Stimulated activated naive CD8-positive, alpha-beta T cell treated with anti-CD3 and anti-CD28 coated beads, Interleukin-15, Interleukin-2, amounts not matched to agents 100 ng/mL and 50 ng/mL, for 24 hours (primary cell): ENCODE data around the gene ARGLU1.

Experiments used
- H3K27ac Mint-ChIP-seq: one replicate; pipeline ENCODE4 v1.8.0; 2021; ENCODE audit warnings: mild to moderate bottlenecking, mixed read lengths
- H3K27me3 Mint-ChIP-seq: one replicate; pipeline ENCODE4 v1.8.0; 2021; ENCODE audit warnings: mixed read lengths
- H3K36me3 Mint-ChIP-seq: one replicate; pipeline ENCODE4 v1.8.0; 2021; ENCODE audit warnings: low read depth, mixed read lengths
- H3K4me1 Mint-ChIP-seq: one replicate; pipeline ENCODE4 v1.8.0; 2021; ENCODE audit warnings: low read depth, mixed read lengths
- H3K4me3 Mint-ChIP-seq: one replicate; pipeline ENCODE4 v1.8.0; 2021; ENCODE audit warnings: mild to moderate bottlenecking, mixed read lengths
- H3K9me3 Mint-ChIP-seq: one replicate; pipeline ENCODE4 v1.8.0; 2021; ENCODE audit warnings: mixed read lengths

Gene ARGLU1

GRCh38 chr13:106596275-106596937 is 28.5 kb upstream of the ARGLU1 start:
- no peak overlapping the region for H3K27ac Mint-ChIP-seq
- H3K4me3 Mint-ChIP-seq = no peak overlapping the region
- no peaks in the 10 kb centered on the region for H3K36me3 Mint-ChIP-seq
- no peaks in the 10 kb centered on the region for H3K9me3 Mint-ChIP-seq
- H3K4me1 Mint-ChIP-seq = peaks cover 10% of the 10 kb centered on the region
- peaks cover 19% of the 10 kb centered on the region for H3K27me3 Mint-ChIP-seq

GRCh38 chr13:106595625-106596024 is 27.7 kb upstream of the ARGLU1 start:
- peaks cover 20% of the 10 kb centered on the region for H3K27me3 Mint-ChIP-seq
- H3K9me3 Mint-ChIP-seq = no peaks in the 10 kb centered on the region
- H3K4me3 Mint-ChIP-seq = no peak overlapping the region
- no peak overlapping the region for H3K27ac Mint-ChIP-seq
- H3K36me3 Mint-ChIP-seq = no peaks in the 10 kb centered on the region
- peaks cover 8% of the 10 kb centered on the region for H3K4me1 Mint-ChIP-seq

GRCh38 chr13:106594980-106595379 is 27.0 kb upstream of the ARGLU1 start:
- H3K27me3 Mint-ChIP-seq = peaks cover 20% of the 10 kb centered on the region

GRCh38 chr13:106593132-106593531 is 25.2 kb upstream of the ARGLU1 start:
- no peak overlapping the region for H3K4me3 Mint-ChIP-seq
- H3K36me3 Mint-ChIP-seq = no peaks in the 10 kb centered on the region
- no peak overlapping the region for H3K27ac Mint-ChIP-seq
- H3K27me3 Mint-ChIP-seq = peaks cover 25% of the 10 kb centered on the region
- no peaks in the 10 kb centered on the region for H3K9me3 Mint-ChIP-seq
- H3K4me1 Mint-ChIP-seq = no peaks in the 10 kb centered on the region

More at GRCh38 chr13:106594980-106595379, 27.0 kb upstream of the ARGLU1 start:
- no peaks in the 10 kb centered on the region for H3K9me3 Mint-ChIP-seq
- H3K36me3 Mint-ChIP-seq = no peaks in the 10 kb centered on the region
- H3K4me1 Mint-ChIP-seq = peaks cover 2% of the 10 kb centered on the region
- no peak overlapping the region for H3K4me3 Mint-ChIP-seq
- no peak overlapping the region for H3K27ac Mint-ChIP-seq

GRCh38 chr13:106591299-106591698 is 23.4 kb upstream of the ARGLU1 start:
- H3K36me3 Mint-ChIP-seq = no peaks in the 10 kb centered on the region
- H3K27me3 Mint-ChIP-seq = peaks cover 25% of the 10 kb centered on the region
- H3K4me3 Mint-ChIP-seq = no peak overlapping the region
- H3K4me1 Mint-ChIP-seq = no peaks in the 10 kb centered on the region
- H3K9me3 Mint-ChIP-seq = peaks cover 5% of the 10 kb centered on the region
- H3K27ac Mint-ChIP-seq = no peak overlapping the region

- peaks cover 4% of the 10 kb centered on the region for H3K36me3 Mint-ChIP-seq
- no peak overlapping the region for H3K27ac Mint-ChIP-seq
- H3K9me3 Mint-ChIP-seq = peaks cover 15% of the 10 kb centered on the region
- H3K27me3 Mint-ChIP-seq = peaks cover 21% of the 10 kb centered on the region
- no peak overlapping the region for H3K4me3 Mint-ChIP-seq
- no peaks in the 10 kb centered on the region for H3K4me1 Mint-ChIP-seq
These were observed 21.8 kb upstream of the ARGLU1 start for GRCh38 chr13:106589716-106590115.

- no peak overlapping the region for H3K27ac Mint-ChIP-seq
- no peak overlapping the region for H3K4me3 Mint-ChIP-seq
- no peaks in the 10 kb centered on the region for H3K4me1 Mint-ChIP-seq
- peaks cover 4% of the 10 kb centered on the region for H3K36me3 Mint-ChIP-seq
- peaks cover 16% of the 10 kb centered on the region for H3K9me3 Mint-ChIP-seq
- H3K27me3 Mint-ChIP-seq = peaks cover 21% of the 10 kb centered on the region
These were observed 20.4 kb upstream of the ARGLU1 start for GRCh38 chr13:106588367-106588766.

GRCh38 chr13:106587787-106588186 is 19.9 kb upstream of the ARGLU1 start:
- no peaks in the 10 kb centered on the region for H3K4me1 Mint-ChIP-seq

GRCh38 chr13:106586648-106587166 is 18.8 kb upstream of the ARGLU1 start:
- Mint-ChIP-seq H3K4me3 (no peak overlapping the region), H3K4me1 (no peaks in the 10 kb centered on the region), H3K27ac (no peak overlapping the region), H3K36me3 (peaks cover 4% of the 10 kb centered on the region), H3K27me3 (peaks cover 12% of the 10 kb centered on the region), H3K9me3 (peaks cover 16% of the 10 kb centered on the region)

More at GRCh38 chr13:106587787-106588186, 19.9 kb upstream of the ARGLU1 start:
- Mint-ChIP-seq H3K4me3 (no peak overlapping the region), H3K27me3 (peaks cover 15% of the 10 kb centered on the region), H3K9me3 (peaks cover 16% of the 10 kb centered on the region), H3K36me3 (peaks cover 4% of the 10 kb centered on the region), H3K27ac (no peak overlapping the region)

GRCh38 chr13:106581225-106581624 is 13.3 kb upstream of the ARGLU1 start:
- Mint-ChIP-seq H3K4me3 (no peak overlapping the region), H3K4me1 (no peaks in the 10 kb centered on the region)

GRCh38 chr13:106575896-106576295 is 8.0 kb upstream of the ARGLU1 start:
- H3K4me3 Mint-ChIP-seq = no peak overlapping the region
- no peaks in the 10 kb centered on the region for H3K9me3 Mint-ChIP-seq
- H3K4me1 Mint-ChIP-seq = no peaks in the 10 kb centered on the region
- H3K36me3 Mint-ChIP-seq = no peaks in the 10 kb centered on the region
- H3K27ac Mint-ChIP-seq = no peak overlapping the region
- H3K27me3 Mint-ChIP-seq = peaks cover 3% of the 10 kb centered on the region

More at GRCh38 chr13:106581225-106581624, 13.3 kb upstream of the ARGLU1 start:
- peaks cover 4% of the 10 kb centered on the region for H3K36me3 Mint-ChIP-seq
- peaks cover 11% of the 10 kb centered on the region for H3K9me3 Mint-ChIP-seq
- H3K27me3 Mint-ChIP-seq = peaks cover 9% of the 10 kb centered on the region
- no peak overlapping the region for H3K27ac Mint-ChIP-seq

GRCh38 chr13:106573868-106574267 is 5.9 kb upstream of the ARGLU1 start:
- H3K36me3 Mint-ChIP-seq = no peaks in the 10 kb centered on the region
- H3K27ac Mint-ChIP-seq = no peak overlapping the region
- no peak overlapping the region for H3K4me3 Mint-ChIP-seq
- no peaks in the 10 kb centered on the region for H3K9me3 Mint-ChIP-seq
- no peaks in the 10 kb centered on the region for H3K27me3 Mint-ChIP-seq
- peaks cover 15% of the 10 kb centered on the region for H3K4me1 Mint-ChIP-seq

- no peaks in the 10 kb centered on the region for H3K36me3 Mint-ChIP-seq
- no peak overlapping the region for H3K4me3 Mint-ChIP-seq
- no peaks in the 10 kb centered on the region for H3K9me3 Mint-ChIP-seq
- peaks cover 20% of the 10 kb centered on the region for H3K4me1 Mint-ChIP-seq
- no peaks in the 10 kb centered on the region for H3K27me3 Mint-ChIP-seq
- no peak overlapping the region for H3K27ac Mint-ChIP-seq
These were observed 5.4 kb upstream of the ARGLU1 start for GRCh38 chr13:106573284-106573846.

- Mint-ChIP-seq H3K4me3 (no peak overlapping the region), H3K36me3 (peaks cover 13% of the 10 kb centered on the region)
These were observed 2.4 kb upstream of the ARGLU1 start for GRCh38 chr13:106570299-106570852.

More at GRCh38 chr13:106570299-106570852, 2.4 kb upstream of the ARGLU1 start:
- H3K4me1 Mint-ChIP-seq = peaks cover 37% of the 10 kb centered on the region
- H3K9me3 Mint-ChIP-seq = no peaks in the 10 kb centered on the region
- no peaks in the 10 kb centered on the region for H3K27me3 Mint-ChIP-seq
- H3K27ac Mint-ChIP-seq = peak overlapping the region; percentile 24
